ENCODE results near the gene DISC1.
"Not testable (repeated sequence)": the region's sequence is repeated elsewhere in the genome, so short reads cannot be mapped to it uniquely, and the experiment has no call there.

Gene DISC1

DNA sequence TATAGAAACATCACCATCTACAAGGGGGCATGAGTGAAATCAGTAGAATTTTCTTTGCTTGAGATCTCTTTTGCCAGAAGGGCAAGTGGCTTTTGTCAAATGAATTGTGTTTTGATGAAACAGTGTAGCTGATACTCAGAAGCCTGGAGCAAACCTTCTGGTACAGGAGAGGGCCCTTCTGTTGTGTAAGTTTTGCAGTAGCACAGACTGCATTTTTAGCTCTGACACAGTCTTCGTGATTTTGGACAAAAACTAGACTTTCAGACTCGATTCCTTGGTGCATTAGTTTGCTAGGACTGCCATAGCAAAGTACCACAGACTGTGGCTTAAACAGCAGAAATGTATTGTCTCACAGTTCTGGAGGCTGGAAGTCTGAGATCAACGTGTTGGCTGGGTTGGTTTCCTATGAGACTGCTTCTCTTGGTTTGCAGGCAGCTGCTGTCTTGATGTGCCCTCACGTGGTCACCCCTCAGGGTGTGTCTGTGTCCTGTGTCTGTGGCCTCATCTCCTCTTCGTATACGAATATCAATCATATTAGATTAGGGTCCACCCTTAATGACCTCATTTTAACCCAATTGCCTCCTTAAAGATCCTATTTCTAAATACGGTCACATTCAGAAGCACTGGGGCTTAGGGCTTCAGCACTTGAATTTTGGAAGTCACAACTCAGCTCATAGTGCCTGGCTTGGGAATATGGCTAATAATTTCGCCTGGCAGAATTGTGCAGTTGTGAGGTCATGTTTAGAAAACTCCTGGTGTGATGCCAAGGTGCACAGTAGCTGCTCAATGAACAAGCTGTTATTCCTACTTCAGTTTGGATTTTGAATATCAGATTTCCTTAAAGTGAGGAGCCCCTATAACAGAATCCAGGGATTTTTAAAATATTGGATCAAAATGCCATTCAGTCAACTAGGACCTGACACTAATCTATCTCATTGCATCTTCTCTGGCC, 21.2 kb upstream of the DISC1 start:
- no peak for DNase-seq (ENCODE audit: low spot score)

GRCh38 chr1:231606712-231607111, 19.9 kb upstream of the DISC1 start:
- DNase-seq (ENCODE audit: low spot score) = no peak

DNA sequence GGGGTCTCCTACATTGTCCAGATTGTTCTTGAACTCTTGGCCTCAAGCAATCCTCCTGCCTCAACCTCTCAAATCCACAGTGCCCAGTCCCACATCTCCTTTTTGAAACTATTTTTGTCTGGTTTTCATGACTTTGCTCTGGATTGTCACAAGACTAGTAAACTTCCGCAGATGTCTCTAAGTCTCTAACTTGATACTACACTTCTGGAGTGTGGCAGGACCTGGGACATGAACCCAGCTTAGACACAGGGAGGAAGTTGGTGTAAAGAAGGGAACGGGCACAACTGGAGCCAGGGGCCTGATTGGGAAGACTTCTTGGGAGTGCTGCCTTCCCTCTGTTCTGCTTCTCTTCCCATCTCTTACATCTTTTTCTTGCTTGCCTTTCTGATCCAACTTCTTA, 16.2 kb upstream of the DISC1 start:
- no peak for DNase-seq (ENCODE audit: low spot score)

GRCh38 chr1:231611111-231611510, 15.5 kb upstream of the DISC1 start:
- no peak for DNase-seq (ENCODE audit: low spot score)

- no peak for DNase-seq (ENCODE audit: low spot score)
Measured at GRCh38 chr1:231611851-231612250, 14.7 kb upstream of the DISC1 start.

- DNase-seq (ENCODE audit: low spot score) = no peak
Measured at GRCh38 chr1:231612393-231613089, 14.0 kb upstream of the DISC1 start.

GRCh38 chr1:231613419-231614349, 12.9 kb upstream of the DISC1 start:
- no peak for DNase-seq (ENCODE audit: low spot score)

DNA sequence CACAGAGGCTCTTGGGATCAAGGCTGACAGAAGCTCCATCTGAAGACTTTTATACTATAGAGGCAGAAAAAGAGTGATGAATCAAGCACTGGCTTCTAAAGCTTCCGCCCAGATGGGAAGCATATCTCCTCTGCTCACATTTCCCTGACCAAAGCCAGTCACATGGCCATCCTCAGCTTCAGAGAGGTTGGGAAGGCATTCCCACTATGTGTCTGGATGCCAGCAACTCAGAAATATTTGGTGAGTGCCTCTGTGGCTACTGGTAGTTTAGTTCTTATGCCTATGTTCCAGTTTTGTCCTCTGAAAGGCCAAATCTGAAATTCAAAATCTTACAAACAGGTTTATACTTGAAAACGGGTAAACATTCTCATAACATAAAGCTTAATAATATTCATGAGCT, 9.9 kb upstream of the DISC1 start:
- no peak for DNase-seq (ENCODE audit: low spot score)

GRCh38 chr1:231618609-231619256, 7.9 kb upstream of the DISC1 start:
- DNase-seq (ENCODE audit: low spot score) = no peak

DNA sequence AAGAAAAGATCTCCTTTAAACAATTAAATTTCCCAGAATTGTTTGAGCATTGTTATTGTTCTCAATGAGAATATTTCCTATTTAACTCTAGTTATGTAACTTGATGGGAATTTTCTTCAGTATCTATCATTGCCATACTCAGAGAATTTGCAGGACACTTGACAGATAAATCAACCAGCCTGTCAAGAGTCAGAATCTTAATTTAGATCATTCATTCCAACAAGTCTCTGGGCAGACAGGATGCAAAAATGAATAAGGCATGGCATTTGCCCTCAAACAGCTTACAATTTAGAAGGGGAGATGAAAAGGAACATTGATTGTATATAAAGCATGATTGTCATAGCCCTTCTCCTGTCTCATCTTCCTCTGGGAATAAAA, 7.3 kb upstream of the DISC1 start:
- DNase-seq (ENCODE audit: low spot score) = no peak

DNA sequence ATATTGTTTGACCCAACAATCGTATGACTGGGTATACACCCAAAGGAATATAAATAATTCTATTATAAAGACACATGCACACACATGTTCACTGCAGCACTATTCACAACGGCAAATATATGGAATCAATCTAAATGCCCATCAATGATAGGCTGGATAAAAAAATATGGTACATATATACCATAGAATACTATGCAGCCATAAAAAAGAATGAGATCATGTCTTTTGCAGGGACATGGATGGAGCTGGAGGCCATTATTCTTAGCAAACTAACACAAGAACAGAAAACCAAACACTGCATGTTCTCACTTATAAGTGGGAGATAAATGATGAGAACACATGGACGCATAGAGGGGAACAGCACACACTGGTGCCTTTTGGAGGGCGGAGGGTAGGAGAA, 1.5 kb upstream of the DISC1 start:
- not testable (repeated sequence) for DNase-seq (ENCODE audit: low spot score)

- no peak for DNase-seq (ENCODE audit: low spot score)
Measured at GRCh38 chr1:231625975-231626534, 535 bp upstream of the DISC1 start.

GRCh38 chr1:231626951-231627614, 493 bp downstream of the DISC1 start:
- DNase-seq (ENCODE audit: low spot score) = peak; percentile 74

DNA sequence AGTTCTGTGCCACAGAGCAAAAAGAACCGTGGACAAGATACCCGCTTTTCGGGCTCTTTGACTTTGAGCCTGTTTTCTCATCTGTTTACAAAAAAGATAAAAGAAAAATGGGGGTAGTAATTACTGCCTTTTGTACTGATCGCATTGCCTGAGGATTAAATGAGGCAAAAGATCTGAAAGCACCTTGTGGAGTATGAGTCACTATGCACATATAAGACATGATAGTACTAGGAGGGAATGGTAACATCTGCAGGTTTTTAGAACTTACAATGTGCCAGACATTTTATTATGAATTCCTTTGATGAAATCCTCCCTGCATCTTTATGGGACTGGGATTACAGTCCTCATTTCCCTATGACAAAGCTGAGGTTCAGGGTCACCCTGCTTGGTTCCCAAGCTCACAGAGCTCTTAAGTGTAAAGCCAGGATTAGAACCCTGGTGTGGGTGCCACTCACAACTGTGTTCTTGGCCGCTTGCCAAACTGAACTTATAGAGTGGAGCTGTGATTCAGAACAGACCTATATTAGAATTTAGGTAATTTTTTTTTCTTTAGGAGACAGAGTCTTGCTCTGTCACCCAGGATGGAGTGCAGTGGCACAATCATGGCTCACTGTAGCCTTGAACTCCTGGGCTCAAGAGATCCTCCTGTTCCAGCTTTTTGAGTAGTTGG, 1.8 kb downstream of the DISC1 start:
- no peak for DNase-seq (ENCODE audit: low spot score)

GRCh38 chr1:231629132-231629531, 2.5 kb downstream of the DISC1 start:
- DNase-seq (ENCODE audit: low spot score) = no peak

- DNase-seq (ENCODE audit: low spot score) = no peak
Measured at GRCh38 chr1:231630558-231631205, 4.1 kb downstream of the DISC1 start.

- DNase-seq (ENCODE audit: low spot score) = no peak
Measured at GRCh38 chr1:231631717-231632116, 5.1 kb downstream of the DISC1 start.

DNA sequence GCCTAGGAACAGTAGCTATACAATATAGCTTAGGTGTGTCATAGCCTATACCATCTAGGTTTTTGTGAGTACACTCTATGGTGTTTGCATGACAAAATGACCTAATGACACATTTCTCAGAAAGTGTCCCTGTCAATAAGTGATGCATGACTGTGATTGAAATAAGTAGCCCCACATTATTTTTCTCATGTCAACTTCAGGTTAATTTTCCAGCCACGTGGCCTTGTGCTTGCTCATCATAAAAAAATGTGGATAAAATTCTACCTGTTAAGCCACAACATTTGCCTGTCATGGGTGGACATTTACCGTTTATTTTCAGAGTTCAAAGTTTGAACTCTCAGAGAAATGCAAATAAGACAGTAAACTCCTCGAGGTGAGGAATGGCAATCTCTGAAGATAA, 5.5 kb downstream of the DISC1 start:
- no peak for DNase-seq (ENCODE audit: low spot score)

GRCh38 chr1:231634323-231635013, 7.9 kb downstream of the DISC1 start:
- DNase-seq (ENCODE audit: low spot score) = no peak

Measured in Ammon's horn (tissue), 1 donor.